Stimulated activated CD4-positive, alpha-beta T cell treated with anti-CD3 and anti-CD28 coated beads, TNF-alpha, amount 100 ng/mL, for 1 hour (primary cell): Measurements from ENCODE around the gene POLA2.
"Not testable (repeated sequence)": the region's sequence is repeated elsewhere in the genome, so short reads cannot be mapped to it uniquely, and the experiment has no call there.

Source experiments
- DNase-seq, 3 donors: peaks; one replicate each; pipeline ENCODE4 v3.0.0-alpha.2; 2020; ENCODE audit warnings: low read depth in 3 of 3, low spot score in 1 of 3

POLA2 gene

GRCh38 chr11:65329944-65330403, 68.2 kb downstream of the POLA2 start:
- DNase-seq, result peak; percentile 52 to 68 (median 60)

DNA sequence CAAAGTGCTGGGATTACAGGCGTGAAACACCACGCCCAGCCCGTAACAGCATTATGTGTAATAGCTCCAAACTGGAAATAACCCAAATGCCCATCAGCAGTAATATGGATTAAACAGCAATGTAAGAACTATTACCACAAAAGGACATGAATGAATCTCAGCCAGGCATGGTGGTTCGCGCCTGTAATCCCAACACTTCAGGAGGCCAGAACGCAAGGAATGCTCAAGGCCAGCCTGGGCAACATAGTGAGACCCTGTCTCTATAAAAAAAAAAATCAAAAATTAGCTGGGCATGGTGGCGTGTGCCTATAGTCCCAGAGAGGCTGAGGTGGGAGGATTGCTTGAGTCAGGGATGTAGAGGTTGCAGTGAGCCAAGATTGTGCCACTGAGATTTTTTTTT, 68.8 kb downstream of the POLA2 start:
- no peak for DNase-seq

DNA sequence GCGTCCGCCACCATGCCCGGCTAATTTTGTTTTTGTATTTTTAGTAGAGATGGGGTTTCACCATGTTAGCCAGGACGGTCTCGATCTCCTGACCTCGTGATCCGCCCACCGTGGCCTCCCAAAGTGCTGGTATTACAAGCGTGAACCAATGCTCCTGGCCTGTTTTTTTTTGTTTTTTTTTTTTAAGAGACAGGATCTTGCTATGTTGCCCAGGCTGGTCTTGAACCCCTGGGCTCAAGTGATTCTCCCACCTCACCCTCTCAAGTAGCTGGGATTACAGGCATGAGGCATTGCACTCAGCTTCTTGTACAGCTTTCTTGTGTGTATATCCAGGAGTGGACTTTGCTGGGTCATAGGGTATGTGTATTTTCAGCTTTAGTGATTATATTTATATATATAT, 70.8 kb downstream of the POLA2 start:
- DNase-seq, result not testable (repeated sequence)

DNA sequence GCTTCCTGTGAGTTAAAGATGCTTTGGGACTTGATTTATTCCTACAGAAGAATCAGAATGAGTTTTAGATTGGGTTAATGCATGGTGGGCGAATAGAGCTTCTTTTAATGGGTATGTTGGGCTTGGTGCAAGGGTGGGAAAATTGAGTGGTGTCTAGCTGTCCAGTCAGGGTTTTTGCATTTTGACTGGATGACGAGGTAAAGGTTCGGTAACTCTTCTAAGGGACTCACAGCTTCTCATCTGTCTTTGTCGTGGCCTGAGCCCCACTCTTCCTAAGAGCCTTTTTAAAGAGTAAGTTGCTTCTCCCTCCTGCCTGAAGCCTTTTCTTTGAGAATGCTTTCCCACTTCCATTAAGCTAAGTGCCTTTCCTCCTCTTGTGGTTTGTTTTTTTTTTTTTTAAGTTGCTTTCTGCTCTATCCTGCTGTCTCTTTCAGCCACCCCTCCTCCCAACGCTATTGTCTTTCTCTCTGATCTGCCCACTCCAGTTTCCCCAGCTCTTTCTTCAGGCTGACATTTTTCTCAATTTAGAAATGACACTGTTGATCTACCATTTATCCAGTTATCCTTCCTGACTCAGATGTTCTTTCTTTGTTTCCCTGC, 73.0 kb downstream of the POLA2 start:
- DNase-seq, result no peak

DNA sequence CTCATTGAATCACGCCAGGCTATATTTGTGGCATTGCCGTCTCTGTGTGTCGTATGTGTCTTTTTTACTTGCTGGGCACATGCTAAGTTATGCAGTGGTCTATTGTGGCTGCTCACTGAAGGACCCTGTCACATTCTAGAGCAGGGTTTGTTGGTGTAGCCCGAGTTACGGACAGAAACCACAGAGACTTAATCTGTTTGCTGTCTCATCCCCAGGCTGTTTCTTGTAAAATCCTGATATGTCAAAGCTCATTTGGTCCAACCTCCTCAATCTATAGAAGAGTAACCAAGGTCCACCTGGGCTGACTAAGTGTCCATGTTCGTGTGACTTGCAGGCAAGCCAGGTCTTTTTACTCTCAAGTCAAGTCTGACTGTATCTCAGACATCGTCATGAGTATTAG, 76.9 kb downstream of the POLA2 start:
- no peak for DNase-seq

DNA sequence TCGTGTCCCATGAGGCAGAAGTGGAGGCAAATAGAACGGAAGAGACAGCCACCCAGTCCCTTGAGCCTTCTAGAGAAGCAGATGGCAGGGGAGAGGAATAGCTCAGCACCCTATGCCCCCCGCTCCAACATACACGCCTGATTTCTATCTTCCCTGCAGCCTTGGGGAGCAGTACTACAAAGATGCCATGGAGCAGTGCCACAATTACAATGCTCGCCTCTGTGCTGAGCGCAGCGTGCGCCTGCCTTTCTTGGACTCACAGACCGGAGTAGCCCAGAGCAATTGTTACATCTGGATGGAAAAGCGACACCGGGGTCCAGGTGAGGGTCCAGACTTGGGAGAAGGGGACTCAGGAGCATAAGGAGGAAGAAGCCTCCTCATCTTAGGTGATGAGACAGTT, 78.5 kb downstream of the POLA2 start:
- DNase-seq, result no peak

- no peak for DNase-seq
Measured at GRCh38 chr11:65341856-65342255, 80.1 kb downstream of the POLA2 start.
